SW480 (cell line): Measurements from ENCODE around the gene PROM1.

ENCODE experiments used
- DNase-seq: peaks from one replicate; pipeline ENCODE4 v3.0.0-alpha.2; 2016; ENCODE audit warnings: low spot score

PROM1 gene

GRCh38 chr4:16110199-16110598 lies 26.4 kb upstream of the PROM1 start:
- no peak for DNase-seq

GRCh38 chr4:16109256-16109655 lies 25.4 kb upstream of the PROM1 start:
- DNase-seq = no peak

GRCh38 chr4:16106956-16107355 lies 23.1 kb upstream of the PROM1 start:
- DNase-seq = no peak

GRCh38 chr4:16104520-16104919 lies 20.7 kb upstream of the PROM1 start:
- DNase-seq = no peak

GRCh38 chr4:16102356-16102755 lies 18.5 kb upstream of the PROM1 start:
- DNase-seq = no peak

- DNase-seq = no peak
Measured at GRCh38 chr4:16100833-16101232, 17.0 kb upstream of the PROM1 start.

GRCh38 chr4:16092682-16093319 lies 9.0 kb upstream of the PROM1 start:
- no peak for DNase-seq

- DNase-seq = no peak
Measured at GRCh38 chr4:16090096-16090705, 6.4 kb upstream of the PROM1 start.

- no peak for DNase-seq
Measured at GRCh38 chr4:16089156-16089555, 5.3 kb upstream of the PROM1 start.

GRCh38 chr4:16088601-16089000 lies 4.8 kb upstream of the PROM1 start:
- DNase-seq = no peak

- no peak for DNase-seq
Measured at GRCh38 chr4:16085822-16086221, 2.0 kb upstream of the PROM1 start.

GRCh38 chr4:16082426-16083240 lies 1.2 kb downstream of the PROM1 start:
- peak; percentile 7 for DNase-seq

GRCh38 chr4:16082041-16082425 lies 1.8 kb downstream of the PROM1 start:
- DNase-seq = no peak

GRCh38 chr4:16079046-16079445 lies 4.8 kb downstream of the PROM1 start:
- DNase-seq = no peak

- DNase-seq = no peak
Measured at GRCh38 chr4:16078195-16078760, 5.5 kb downstream of the PROM1 start.

GRCh38 chr4:16077786-16078185 lies 6.0 kb downstream of the PROM1 start:
- DNase-seq = no peak

- no peak for DNase-seq
Measured at GRCh38 chr4:16075975-16076757, 7.7 kb downstream of the PROM1 start.

- DNase-seq = no peak
Measured at GRCh38 chr4:16075061-16075460, 8.8 kb downstream of the PROM1 start.

GRCh38 chr4:16072168-16072567 lies 11.7 kb downstream of the PROM1 start:
- no peak for DNase-seq

GRCh38 chr4:16070203-16070602 lies 13.6 kb downstream of the PROM1 start:
- DNase-seq = no peak

GRCh38 chr4:16067515-16067914 lies 16.3 kb downstream of the PROM1 start:
- peak; percentile 51 for DNase-seq

GRCh38 chr4:16066586-16067128 lies 17.2 kb downstream of the PROM1 start:
- no peak for DNase-seq
